SK-N-SH treated with all-trans-retinoic acid at 6 μM for 48 hours (cell line): ENCODE measurements around the gene SLX4IP.

Experiments
- PATZ1 ChIP-seq: fragments of 250-450 bp; sonication (Bioruptor Pico); IDR thresholded peaks from 2 replicates; pipeline ENCODE4 v1.8.0; 2020; ENCODE audit warnings: mild to moderate bottlenecking, moderate library complexity, borderline replicate concordance
- PPARA ChIP-seq: fragments of 250-450 bp; sonication (Bioruptor Pico); IDR thresholded peaks from 2 replicates; pipeline ENCODE4 v1.5.0; 2020; ENCODE audit warnings: mild to moderate bottlenecking, borderline replicate concordance
- ZNF565 ChIP-seq: fragments of 450-650 bp; formaldehyde crosslinking; conservative IDR thresholded peaks from 2 replicates; pipeline ENCODE4 v1.5.0; 2020; ENCODE audit warnings: low read depth, mild to moderate bottlenecking, moderate library complexity
- ZNF70 ChIP-seq: fragments of 450-650 bp; formaldehyde crosslinking; IDR thresholded peaks from 2 replicates; pipeline ENCODE4 v1.5.0; 2020; ENCODE audit warnings: mild to moderate bottlenecking, moderate library complexity
- ZNF8 ChIP-seq: fragments of 450-650 bp; formaldehyde crosslinking; IDR thresholded peaks from 2 replicates; pipeline ENCODE4 v1.5.0; 2020; ENCODE audit warnings: mild to moderate bottlenecking, moderate library complexity
- TF ChIP-seq, protein P1 (sequence below): fragments of 250-450 bp; sonication (Bioruptor Pico); IDR thresholded peaks from 2 replicates; pipeline ENCODE4 v1.5.0; 2020; ENCODE audit warnings: mild to moderate bottlenecking, moderate library complexity

GRCh38 chr20:10419550-10420133, 15.5 kb upstream of the SLX4IP start:
- TF ChIP-seq ZNF70 (CRISPR knock-in tag) (no peak), PATZ1 (CRISPR knock-in tag) (no peak), ZNF8 (CRISPR knock-in tag) (no peak), PPARA (CRISPR knock-in tag) (no peak), ZNF565 (CRISPR knock-in tag) (no peak)
- TF ChIP-seq, protein P1, sequence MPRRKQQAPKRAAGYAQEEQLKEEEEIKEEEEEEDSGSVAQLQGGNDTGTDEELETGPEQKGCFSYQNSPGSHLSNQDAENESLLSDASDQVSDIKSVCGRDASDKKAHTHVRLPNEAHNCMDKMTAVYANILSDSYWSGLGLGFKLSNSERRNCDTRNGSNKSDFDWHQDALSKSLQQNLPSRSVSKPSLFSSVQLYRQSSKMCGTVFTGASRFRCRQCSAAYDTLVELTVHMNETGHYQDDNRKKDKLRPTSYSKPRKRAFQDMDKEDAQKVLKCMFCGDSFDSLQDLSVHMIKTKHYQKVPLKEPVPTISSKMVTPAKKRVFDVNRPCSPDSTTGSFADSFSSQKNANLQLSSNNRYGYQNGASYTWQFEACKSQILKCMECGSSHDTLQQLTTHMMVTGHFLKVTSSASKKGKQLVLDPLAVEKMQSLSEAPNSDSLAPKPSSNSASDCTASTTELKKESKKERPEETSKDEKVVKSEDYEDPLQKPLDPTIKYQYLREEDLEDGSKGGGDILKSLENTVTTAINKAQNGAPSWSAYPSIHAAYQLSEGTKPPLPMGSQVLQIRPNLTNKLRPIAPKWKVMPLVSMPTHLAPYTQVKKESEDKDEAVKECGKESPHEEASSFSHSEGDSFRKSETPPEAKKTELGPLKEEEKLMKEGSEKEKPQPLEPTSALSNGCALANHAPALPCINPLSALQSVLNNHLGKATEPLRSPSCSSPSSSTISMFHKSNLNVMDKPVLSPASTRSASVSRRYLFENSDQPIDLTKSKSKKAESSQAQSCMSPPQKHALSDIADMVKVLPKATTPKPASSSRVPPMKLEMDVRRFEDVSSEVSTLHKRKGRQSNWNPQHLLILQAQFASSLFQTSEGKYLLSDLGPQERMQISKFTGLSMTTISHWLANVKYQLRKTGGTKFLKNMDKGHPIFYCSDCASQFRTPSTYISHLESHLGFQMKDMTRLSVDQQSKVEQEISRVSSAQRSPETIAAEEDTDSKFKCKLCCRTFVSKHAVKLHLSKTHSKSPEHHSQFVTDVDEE, result no peak
